ENCODE data around the gene PTPN13. TPM values are rescaled to one million over a fixed set of nuclear protein-coding genes. Genes with fewer than 3 reads are reported as not detected.

The PTPN13 gene
- total RNA-seq, 4 donors from 2014 or later = 3.7 to 18.5 (median 10.1) TPM

DNA sequence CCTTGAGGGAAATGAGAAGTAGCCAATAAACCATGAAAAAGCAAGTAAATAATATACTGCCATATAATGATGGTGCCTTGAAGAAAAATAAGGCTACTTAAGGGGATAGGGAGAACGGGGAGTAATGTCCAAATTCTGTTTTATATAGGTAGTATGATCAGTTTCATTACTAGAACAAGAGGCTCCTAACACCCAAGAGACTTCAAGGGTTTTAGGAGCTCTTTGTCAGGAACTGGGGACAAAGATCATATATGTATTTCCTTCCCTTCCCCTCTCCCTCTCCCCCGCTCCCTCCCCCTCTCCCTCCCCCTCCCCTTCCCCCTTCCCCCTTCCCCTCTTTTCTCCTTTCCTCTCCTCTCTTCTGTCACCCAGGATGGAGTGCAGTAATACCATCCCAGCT lies 127.3 kb downstream of the PTPN13 start:
- Histone ChIP-seq H3K27ac (no peak overlapping the region), H3K4me1 (no peaks in the 10 kb centered on the region), H3K4me3 (no peak overlapping the region), H3K36me3 (no peaks in the 10 kb centered on the region), H3K9me3 (no peaks in the 10 kb centered on the region), H3K27me3 (no peaks in the 10 kb centered on the region)
- DNase-seq = no peak
- TF ChIP-seq POLR2AphosphoS5 (IDR thresholded peaks at IDR 0.05) (no peak), EP300 (IDR thresholded peaks at IDR 0.05; ENCODE audit: low read depth) (no peak), POLR2A (IDR thresholded peaks at IDR 0.05) (no peak)
- TF ChIP-seq, protein P1, sequence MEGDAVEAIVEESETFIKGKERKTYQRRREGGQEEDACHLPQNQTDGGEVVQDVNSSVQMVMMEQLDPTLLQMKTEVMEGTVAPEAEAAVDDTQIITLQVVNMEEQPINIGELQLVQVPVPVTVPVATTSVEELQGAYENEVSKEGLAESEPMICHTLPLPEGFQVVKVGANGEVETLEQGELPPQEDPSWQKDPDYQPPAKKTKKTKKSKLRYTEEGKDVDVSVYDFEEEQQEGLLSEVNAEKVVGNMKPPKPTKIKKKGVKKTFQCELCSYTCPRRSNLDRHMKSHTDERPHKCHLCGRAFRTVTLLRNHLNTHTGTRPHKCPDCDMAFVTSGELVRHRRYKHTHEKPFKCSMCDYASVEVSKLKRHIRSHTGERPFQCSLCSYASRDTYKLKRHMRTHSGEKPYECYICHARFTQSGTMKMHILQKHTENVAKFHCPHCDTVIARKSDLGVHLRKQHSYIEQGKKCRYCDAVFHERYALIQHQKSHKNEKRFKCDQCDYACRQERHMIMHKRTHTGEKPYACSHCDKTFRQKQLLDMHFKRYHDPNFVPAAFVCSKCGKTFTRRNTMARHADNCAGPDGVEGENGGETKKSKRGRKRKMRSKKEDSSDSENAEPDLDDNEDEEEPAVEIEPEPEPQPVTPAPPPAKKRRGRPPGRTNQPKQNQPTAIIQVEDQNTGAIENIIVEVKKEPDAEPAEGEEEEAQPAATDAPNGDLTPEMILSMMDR (IDR thresholded peaks at IDR 0.05) = no peak
- intact Hi-C loops (cut with DNase I; ENCODE audit: low total_unique reads) (no loop called here), in situ Hi-C loops (cut with MboI; ENCODE audit: low pct_ligation_motif_present in 1 of 4, low pct_unique_long_range_greater_than_20kb in 1 of 4, low sequenced_read_pairs in 3 of 4) (no loop called here)
- WGBS, 2 donors (ENCODE audit: low coverage in 1 of 2) = 0 to 45% methylated on average over 1 to 2 of the region's 2 CpGs

- WGBS, 2 donors (ENCODE audit: low coverage in 1 of 2) = 80% methylated on average over 10 of the region's 10 CpGs; no CpG with 5 or more reads in 1 of the 2 donors
- in situ Hi-C loops (cut with MboI; ENCODE audit: low pct_ligation_motif_present in 1 of 4, low pct_unique_long_range_greater_than_20kb in 1 of 4, low sequenced_read_pairs in 3 of 4) = no loop called here
These were observed 136.2 kb downstream of the PTPN13 start for GRCh38 chr4:86730310-86730709.

GRCh38 chr4:86737244-86737643 lies 143.1 kb downstream of the PTPN13 start:
- DNase-seq = no peak
- no peaks in the 10 kb centered on the region for H3K36me3 ChIP-seq
- in situ Hi-C loops (cut with MboI; ENCODE audit: low pct_ligation_motif_present in 1 of 4, low pct_unique_long_range_greater_than_20kb in 1 of 4, low sequenced_read_pairs in 3 of 4) (no loop called here), intact Hi-C loops (cut with DNase I; ENCODE audit: low total_unique reads) (no loop called here)
- H3K4me3 ChIP-seq = no peak overlapping the region
- TF ChIP-seq, protein P1 (IDR thresholded peaks at IDR 0.05) = no peak
- TF ChIP-seq EP300 (IDR thresholded peaks at IDR 0.05; ENCODE audit: low read depth) (no peak), POLR2AphosphoS5 (IDR thresholded peaks at IDR 0.05) (no peak), POLR2A (IDR thresholded peaks at IDR 0.05) (no peak)
- no peaks in the 10 kb centered on the region for H3K27me3 ChIP-seq
- no peaks in the 10 kb centered on the region for H3K4me1 ChIP-seq
- 51 to 67% methylated on average over 1 of the region's 1 CpG for WGBS, 2 donors (ENCODE audit: low coverage in 1 of 2)
- H3K27ac ChIP-seq = no peak overlapping the region
- H3K9me3 ChIP-seq = no peaks in the 10 kb centered on the region

More at GRCh38 chr4:86730310-86730709, 136.2 kb downstream of the PTPN13 start:
- TF ChIP-seq EP300 (IDR thresholded peaks at IDR 0.05; ENCODE audit: low read depth) (no peak), POLR2AphosphoS5 (IDR thresholded peaks at IDR 0.05) (no peak), POLR2A (IDR thresholded peaks at IDR 0.05) (no peak)
- TF ChIP-seq, protein P1 (IDR thresholded peaks at IDR 0.05) = no peak
- intact Hi-C loops (cut with DNase I; ENCODE audit: low total_unique reads) = no loop called here
- no peaks in the 10 kb centered on the region for H3K27me3 ChIP-seq
- H3K9me3 ChIP-seq = no peaks in the 10 kb centered on the region
- no peaks in the 10 kb centered on the region for H3K4me1 ChIP-seq
- DNase-seq = no peak
- no peak overlapping the region for H3K27ac ChIP-seq
- no peaks in the 10 kb centered on the region for H3K36me3 ChIP-seq
- H3K4me3 ChIP-seq = no peak overlapping the region

DNA sequence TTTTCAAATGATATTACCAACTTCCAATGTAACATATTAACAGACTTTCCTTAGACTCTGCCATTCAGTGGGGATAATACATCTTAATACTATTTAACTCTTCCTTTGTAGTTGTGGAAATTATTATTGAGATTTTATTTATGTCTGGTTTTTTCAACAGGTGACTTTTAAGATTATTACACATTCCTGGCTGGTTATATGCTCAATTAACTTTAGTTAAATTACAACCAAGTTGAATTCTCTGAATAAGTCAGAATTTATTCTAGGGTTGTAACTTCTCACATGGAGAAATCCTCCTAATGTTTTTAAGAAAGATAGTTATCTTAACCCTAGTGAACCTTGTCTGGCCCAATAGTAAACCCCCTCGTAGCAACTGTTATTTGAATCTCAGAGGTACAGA lies 147.7 kb downstream of the PTPN13 start:
- TF ChIP-seq, protein P1 (IDR thresholded peaks at IDR 0.05) = no peak
- TF ChIP-seq EP300 (IDR thresholded peaks at IDR 0.05; ENCODE audit: low read depth) = no peak
- no peak for TF ChIP-seq POLR2A (IDR thresholded peaks at IDR 0.05)
- TF ChIP-seq POLR2AphosphoS5 (IDR thresholded peaks at IDR 0.05) = no peak
- in situ Hi-C loops (cut with MboI; ENCODE audit: low pct_ligation_motif_present in 1 of 4, low pct_unique_long_range_greater_than_20kb in 1 of 4, low sequenced_read_pairs in 3 of 4) = no loop called here
- no peak for DNase-seq

More for the DNA sequence above, 147.7 kb downstream of the PTPN13 start:
- WGBS, 2 donors (ENCODE audit: low coverage in 1 of 2) = 33 to 67% methylated on average over 1 of the region's 1 CpG
- Histone ChIP-seq H3K9me3 (no peaks in the 10 kb centered on the region), H3K4me3 (no peak overlapping the region), H3K27ac (no peak overlapping the region), H3K27me3 (no peaks in the 10 kb centered on the region), H3K4me1 (no peaks in the 10 kb centered on the region), H3K36me3 (no peaks in the 10 kb centered on the region)
- intact Hi-C loops (cut with DNase I; ENCODE audit: low total_unique reads) = no loop called here
